Esophagus (tissue), 2 donors: ENCODE data around the gene FEN1. TPM values are rescaled to one million over a fixed set of nuclear protein-coding genes. Genes with fewer than 3 reads are reported as not detected.
A peak's percentile ranks its signal among the peaks of the same experiment; 100 is the strongest.

Experiments used
- H3K27ac ChIP-seq, 2 donors: one replicate each; pipeline ENCODE4 v1.5.1; 2013; ENCODE audit warnings: low read depth in 2 of 2, mild to moderate bottlenecking in 2 of 2, inconsistent platforms in 1 of 2, low read length in 1 of 2, moderate library complexity in 1 of 2
- H3K27me3 ChIP-seq, 2 donors: one replicate each; pipeline ENCODE4 v1.6.1; 2013; ENCODE audit warnings: low read length in 2 of 2, control low read depth in 1 of 2, mild to moderate bottlenecking in 1 of 2; ENCODE audit not compliant: insufficient read depth in 2 of 2, control insufficient read depth in 1 of 2
- H3K36me3 ChIP-seq, 2 donors: one replicate each; pipeline ENCODE4 v1.6.1; 2013; ENCODE audit warnings: low read length in 1 of 2; ENCODE audit not compliant: control insufficient read depth in 2 of 2, insufficient read depth in 2 of 2
- H3K4me1 ChIP-seq, 2 donors: one replicate each; pipeline ENCODE4 v1.6.1; 2013; ENCODE audit warnings: low read length in 1 of 2; ENCODE audit not compliant: control insufficient read depth in 2 of 2, insufficient read depth in 2 of 2
- H3K4me3 ChIP-seq, 2 donors: one replicate each; pipeline ENCODE4 v1.5.1; 2013; ENCODE audit warnings: low read length in 2 of 2, mild to moderate bottlenecking in 2 of 2, low read depth in 1 of 2, moderate library complexity in 1 of 2
- H3K9me3 ChIP-seq, 2 donors: one replicate each; pipeline ENCODE4 v1.6.1; 2013; ENCODE audit warnings: mild to moderate bottlenecking in 2 of 2, low read depth in 1 of 2, low read length in 1 of 2, moderate library complexity in 1 of 2; ENCODE audit not compliant: control insufficient read depth in 2 of 2, insufficient read depth in 1 of 2
- WGBS, 2 donors: extraction: QIAGEN DNeasy Blood & Tissue Kit; methylation state at CpG; one replicate each; pipeline ENCODE4 v1.1.7; 2013; 5-methylcytosine and 5-hydroxymethylcytosine counted together
- polyA plus RNA-seq, 2 donors: library from polyadenylated mRNA; stranded (reverse); fragments of 200-250 nt; gene quantifications; one replicate each; pipeline ENCODE4 v1.2.3, GENCODE V29; 2013
- donor health status: healthy with polysubstance abuse.
- donor health status: Bipolar disorder and iron deficiency.

The FEN1 gene
- polyA plus RNA-seq, 2 donors: 8.1 to 19.6 TPM

DNA sequence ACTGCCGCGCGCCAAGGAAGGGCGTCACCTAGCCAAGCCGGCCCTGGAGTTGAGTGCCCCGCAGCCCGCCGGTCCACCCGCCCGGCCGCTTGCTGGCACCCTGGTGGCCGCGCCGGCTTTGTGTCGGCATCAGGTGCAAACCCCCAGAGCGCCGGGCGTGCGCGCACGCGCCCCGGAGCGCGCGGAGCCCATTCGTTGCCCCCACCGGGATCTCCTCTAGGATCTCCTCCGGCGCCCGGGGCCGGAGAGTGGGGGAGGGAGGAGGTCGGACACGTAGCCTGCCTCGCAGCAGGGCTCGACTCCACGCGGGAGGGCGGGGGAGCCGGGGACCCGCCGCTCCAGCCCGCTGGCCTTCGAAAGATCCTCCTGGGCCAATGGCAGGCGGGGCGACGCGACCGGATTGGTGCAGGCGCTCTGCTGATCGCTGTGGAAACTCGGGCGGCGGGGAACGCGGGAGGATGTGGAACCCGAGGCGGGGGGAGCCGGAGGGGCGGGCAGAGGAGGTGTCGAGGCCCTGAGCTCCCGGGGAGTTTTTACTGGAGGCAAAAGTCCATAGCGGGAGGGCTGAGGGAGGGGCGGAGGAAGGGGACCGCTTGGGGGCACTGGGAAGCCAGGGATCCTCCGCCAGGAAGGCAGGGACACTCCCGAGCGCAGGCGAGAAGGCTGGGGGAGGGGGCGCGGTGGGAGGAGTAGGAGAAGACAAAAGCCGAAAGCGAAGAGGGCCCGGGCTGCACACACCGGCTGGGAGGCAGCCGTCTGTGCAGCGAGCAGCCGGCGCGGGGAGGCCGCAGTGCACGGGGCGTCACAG, 35.1 kb downstream of the FEN1 start, which contains the start of gene FADS2:
Gene FADS2, plus strand, starts transcription at position 730 of the 808 bp plus-strand sequence. CDS start 91 bp downstream, outside the sequence.
- Histone ChIP-seq H3K36me3 (no peaks in the 10 kb centered on the region), H3K9me3 (no peaks in the 10 kb centered on the region), H3K4me3 (peak within 1 kb of the TSS; percentile 48 to 65), H3K4me1 (peaks cover 3 to 13% of the 10 kb centered on the region in 2 donors), H3K27ac (peak within 1 kb of the TSS; percentile 76 to 80), H3K27me3 (peaks cover 0 to 4% of the 10 kb centered on the region in 2 donors)
- WGBS, 2 donors: 1% methylated on average over 79 to 83 of the region's 83 CpGs

GRCh38 chr11:61828379-61828628, 35.6 kb downstream of the FEN1 start:
- Histone ChIP-seq H3K27me3 (peaks cover 0 to 4% of the 10 kb centered on the region in 2 donors), H3K4me1 (peaks cover 3 to 13% of the 10 kb centered on the region in 2 donors), H3K4me3 (peak overlapping the region; percentile 48 to 65), H3K9me3 (no peaks in the 10 kb centered on the region), H3K27ac (peak overlapping the region; percentile 76 to 80), H3K36me3 (no peaks in the 10 kb centered on the region)
- 1% methylated on average over 16 of the region's 16 CpGs for WGBS, 2 donors

DNA sequence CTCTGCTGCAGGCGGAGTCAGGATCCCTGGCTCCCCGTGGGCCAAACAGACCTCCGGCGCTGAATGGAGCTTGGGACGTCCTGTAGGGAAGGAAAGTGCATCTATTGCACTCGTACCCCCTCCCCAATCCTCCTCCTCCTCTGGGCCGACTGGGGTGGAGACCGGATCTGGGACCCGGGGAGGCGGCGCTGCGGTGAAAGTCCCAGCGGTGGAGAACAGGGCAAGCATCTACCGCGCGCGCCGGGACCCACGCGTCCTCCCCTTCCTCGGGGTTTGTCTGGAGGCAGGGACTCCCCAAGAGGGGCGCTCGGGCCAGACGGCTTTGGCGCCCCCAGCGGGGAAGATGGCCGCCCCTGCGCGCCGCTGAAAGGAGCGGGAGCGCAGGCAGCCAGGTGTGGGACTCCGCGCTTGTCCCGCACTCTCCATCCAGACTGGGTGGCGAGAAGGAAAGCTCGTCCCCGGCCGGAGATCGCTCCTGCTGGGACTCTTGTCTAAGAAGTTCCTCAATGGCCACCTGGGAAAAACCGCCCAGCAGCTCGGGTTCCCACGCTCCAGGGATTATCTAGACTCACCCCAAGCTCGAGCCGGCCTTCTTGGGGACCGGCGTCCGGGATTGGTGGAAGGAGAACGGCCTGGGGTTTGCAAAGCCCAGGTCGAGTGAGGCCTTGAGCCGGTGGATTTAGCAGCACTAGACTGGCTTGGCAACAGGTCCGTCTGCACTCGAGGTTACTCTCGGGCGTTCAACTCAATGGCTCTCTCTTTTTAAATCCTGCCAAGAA, 36.1 kb downstream of the FEN1 start:
- no peaks in the 10 kb centered on the region for H3K9me3 ChIP-seq
- H3K4me1 ChIP-seq: peaks cover 3 to 13% of the 10 kb centered on the region in 2 donors
- no peaks in the 10 kb centered on the region for H3K36me3 ChIP-seq
- H3K27me3 ChIP-seq: peaks cover 0 to 4% of the 10 kb centered on the region in 2 donors
- H3K27ac ChIP-seq: peak overlapping the region; percentile 76 to 80
- peak overlapping the region; percentile 48 to 65 for H3K4me3 ChIP-seq
- 3 to 4% methylated on average over 55 of the region's 55 CpGs for WGBS, 2 donors

DNA sequence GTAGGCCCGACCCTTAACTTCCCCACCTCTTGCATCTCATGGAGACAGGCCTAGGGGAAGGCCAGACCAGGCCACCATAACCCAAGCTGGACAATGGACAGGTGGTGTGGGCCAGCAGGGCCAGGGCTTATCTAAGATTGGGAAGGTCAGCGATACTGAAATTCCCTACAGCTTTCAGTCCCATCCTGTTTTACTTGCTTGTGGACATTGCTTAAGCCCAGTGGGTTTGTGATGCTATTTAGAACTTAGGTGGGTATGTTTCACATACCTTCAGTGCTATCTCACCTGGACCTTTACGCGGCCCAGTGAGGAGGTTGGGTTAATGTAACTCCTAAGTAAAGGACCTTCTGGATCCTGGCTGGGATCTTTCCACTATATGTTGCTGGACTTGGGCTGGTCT, 37.1 kb downstream of the FEN1 start:
- no peak overlapping the region for H3K4me3 ChIP-seq
- H3K4me1 ChIP-seq: peaks cover 5 to 18% of the 10 kb centered on the region in 2 donors
- WGBS, 2 donors: 82 to 83% methylated on average over 4 of the region's 4 CpGs
- no peaks in the 10 kb centered on the region for H3K9me3 ChIP-seq
- H3K27ac ChIP-seq: no peak overlapping the region
- H3K27me3 ChIP-seq: peaks cover 0 to 4% of the 10 kb centered on the region in 2 donors
- no peaks in the 10 kb centered on the region for H3K36me3 ChIP-seq

- H3K27ac ChIP-seq: peak overlapping the region in 1 of 2 donors; percentile 37
- H3K4me3 ChIP-seq: no peak overlapping the region
- no peaks in the 10 kb centered on the region for H3K9me3 ChIP-seq
- H3K36me3 ChIP-seq: no peaks in the 10 kb centered on the region
- 56 to 59% methylated on average over 8 of the region's 8 CpGs for WGBS, 2 donors
- H3K27me3 ChIP-seq: peaks cover 0 to 4% of the 10 kb centered on the region in 2 donors
- peaks cover 5 to 18% of the 10 kb centered on the region in 2 donors for H3K4me1 ChIP-seq
These were observed 37.8 kb downstream of the FEN1 start for GRCh38 chr11:61830237-61831105.

DNA sequence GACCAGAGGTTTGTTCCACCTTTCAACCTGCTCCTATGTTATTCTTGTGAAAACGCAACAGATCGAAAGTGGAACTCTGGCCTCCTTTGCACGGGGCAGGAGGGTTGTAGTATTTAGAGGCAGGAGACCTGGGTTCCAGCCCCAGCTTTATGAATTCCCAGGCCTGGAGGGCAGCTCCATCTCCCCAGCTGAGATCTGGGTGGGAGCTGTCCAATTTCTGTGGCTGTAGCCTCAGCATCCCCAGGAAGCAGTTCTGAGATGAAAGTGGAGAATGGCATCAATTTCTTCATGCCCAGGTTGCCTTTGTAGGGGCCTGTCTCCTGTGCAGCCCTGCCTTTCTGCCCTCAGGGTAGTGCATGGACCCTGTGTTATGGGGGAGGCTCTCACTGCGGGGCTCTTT, 39.5 kb downstream of the FEN1 start:
- WGBS, 2 donors: 81 to 90% methylated on average over 4 of the region's 4 CpGs
- Histone ChIP-seq H3K4me3 (no peak overlapping the region), H3K36me3 (no peaks in the 10 kb centered on the region), H3K4me1 (peaks cover 5 to 18% of the 10 kb centered on the region in 2 donors), H3K9me3 (no peaks in the 10 kb centered on the region), H3K27me3 (peaks cover 0 to 4% of the 10 kb centered on the region in 2 donors), H3K27ac (no peak overlapping the region)

GRCh38 chr11:61832754-61833153, 40.0 kb downstream of the FEN1 start:
- Histone ChIP-seq H3K4me3 (no peak overlapping the region), H3K9me3 (no peaks in the 10 kb centered on the region), H3K27me3 (peaks cover 0 to 4% of the 10 kb centered on the region in 2 donors), H3K4me1 (peaks cover 2 to 18% of the 10 kb centered on the region in 2 donors), H3K36me3 (no peaks in the 10 kb centered on the region), H3K27ac (no peak overlapping the region)
- 68 to 70% methylated on average over 7 of the region's 7 CpGs for WGBS, 2 donors

- 71 to 83% methylated on average over 11 of the region's 11 CpGs for WGBS, 2 donors
- Histone ChIP-seq H3K4me3 (no peak overlapping the region), H3K27me3 (peaks cover 0 to under 1% of the 10 kb centered on the region in 2 donors), H3K4me1 (peaks cover 2 to 13% of the 10 kb centered on the region in 2 donors), H3K27ac (no peak overlapping the region), H3K36me3 (no peaks in the 10 kb centered on the region), H3K9me3 (no peaks in the 10 kb centered on the region)
These were observed 40.8 kb downstream of the FEN1 start for GRCh38 chr11:61833471-61833870.

DNA sequence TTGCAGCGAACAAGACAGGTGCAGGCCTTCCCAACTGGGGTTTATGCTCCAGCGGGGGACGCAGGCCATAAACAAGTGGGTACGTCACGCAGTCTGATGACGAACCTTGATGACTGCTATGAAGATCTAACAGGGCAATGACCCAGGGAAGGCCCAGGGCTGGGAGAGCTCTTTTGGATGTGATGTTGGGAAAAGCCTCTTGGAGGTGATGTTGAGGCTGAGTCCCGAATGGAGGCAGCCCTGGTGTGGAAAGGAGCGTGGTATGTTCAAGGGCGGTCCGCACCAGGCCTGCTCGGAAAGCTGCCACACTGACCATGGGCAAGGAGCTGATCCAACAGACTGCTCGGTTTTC, 41.2 kb downstream of the FEN1 start:
- Histone ChIP-seq H3K36me3 (peaks cover 0 to 1% of the 10 kb centered on the region in 2 donors), H3K27ac (peak overlapping the region; percentile 48 to 73), H3K9me3 (no peaks in the 10 kb centered on the region), H3K4me1 (peaks cover 2 to 9% of the 10 kb centered on the region in 2 donors), H3K4me3 (no peak overlapping the region), H3K27me3 (no peaks in the 10 kb centered on the region)
- WGBS, 2 donors: 87 to 93% methylated on average over 12 of the region's 12 CpGs
